Keratinocyte (primary cell): ENCODE measurements around the gene SPP2. TPM values are rescaled to one million over a fixed set of nuclear protein-coding genes. Genes with fewer than 3 reads are reported as not detected.

Source experiments
- DNase-seq: peaks from one replicate; pipeline ENCODE4 v3.0.0-alpha.2; 2011; ENCODE audit warnings: low read depth, missing footprints, low spot score
- FAIRE-seq: peaks from 2 replicates; lab custom pipeline; 2011; peaks lifted over from hg19 to GRCh38; lab: Jason Lieb, UNC
- H2AFZ ChIP-seq: 2 replicates; pipeline ENCODE4 v1.6.0; 2012; ENCODE audit warnings: low read length, control low read depth, inconsistent platforms; ENCODE audit not compliant: control insufficient read depth
- H3K27ac ChIP-seq: 2 replicates; pipeline ENCODE4 v1.5.1; 2011; ENCODE audit warnings: low read length; ENCODE audit not compliant: control insufficient read depth, insufficient read depth
- H3K27me3 ChIP-seq: 3 replicates; pipeline ENCODE4 v1.6.0; 2011; ENCODE audit warnings: low read length; ENCODE audit not compliant: control insufficient read depth, insufficient read depth; ENCODE audit errors: extremely low read depth
- H3K36me3 ChIP-seq, 2 experiments: 2 replicates in 1 of 2; 3 replicates in 1 of 2; pipeline ENCODE4 v1.5.1; 2011; ENCODE audit warnings: low read length in 2 of 2, mild to moderate bottlenecking in 1 of 2; ENCODE audit not compliant: control insufficient read depth in 2 of 2, insufficient read depth in 2 of 2; ENCODE audit errors: extremely low read depth in 1 of 2
- H3K4me1 ChIP-seq: 3 replicates; pipeline ENCODE4 v1.5.1; 2011; ENCODE audit warnings: low read length; ENCODE audit not compliant: control insufficient read depth, insufficient read depth; ENCODE audit errors: extremely low read depth
- H3K4me2 ChIP-seq: 3 replicates; pipeline ENCODE4 v1.6.0; 2011; ENCODE audit warnings: low read depth, low read length; ENCODE audit not compliant: control insufficient read depth, insufficient read depth; ENCODE audit errors: extremely low read depth
- H3K4me3 ChIP-seq, 3 experiments: fragments of 200-600 bp in 1 of 3; sonication (generic) in 1 of 3; 2 replicates in 2 of 3; 3 replicates in 1 of 3; pipeline ENCODE4 v1.5.1; 2011 to 2016; ENCODE audit warnings: low read length in 3 of 3, mild to moderate bottlenecking in 3 of 3, control low read depth in 2 of 3, inconsistent platforms in 1 of 3, low read depth in 1 of 3, mixed read lengths in 1 of 3, mixed run types in 1 of 3, moderate library complexity in 1 of 3; ENCODE audit not compliant: control insufficient read depth in 2 of 3, insufficient read depth in 2 of 3; ENCODE audit errors: extremely low read depth in 1 of 3
- H3K79me2 ChIP-seq: 2 replicates; pipeline ENCODE4 v1.6.0; 2012; ENCODE audit warnings: low read length; ENCODE audit not compliant: control insufficient read depth, insufficient read depth
- H3K9ac ChIP-seq: 3 replicates; pipeline ENCODE4 v1.6.0; 2011; ENCODE audit warnings: low read length; ENCODE audit not compliant: control insufficient read depth, insufficient read depth; ENCODE audit errors: extremely low read depth
- H3K9me1 ChIP-seq: 3 replicates; pipeline ENCODE4 v1.6.0; 2011; ENCODE audit warnings: low read length; ENCODE audit not compliant: control insufficient read depth, insufficient read depth; ENCODE audit errors: extremely low read depth
- H3K9me3 ChIP-seq: 2 replicates; pipeline ENCODE4 v1.5.1; 2012; ENCODE audit warnings: low read depth, low read length; ENCODE audit not compliant: control insufficient read depth
- H4K20me1 ChIP-seq: 3 replicates; pipeline ENCODE4 v1.6.0; 2011; ENCODE audit warnings: low read length; ENCODE audit not compliant: control insufficient read depth, insufficient read depth; ENCODE audit errors: extremely low read depth
- CTCF ChIP-seq, 3 experiments: IDR thresholded peaks in 1 of 3; conservative IDR thresholded peaks in 1 of 3; optimal IDR thresholded peaks in 1 of 3; 2 replicates in 2 of 3; 3 replicates in 1 of 3; pipeline versions ENCODE3 to v1.5.1; 2011; ENCODE audit warnings: low read length in 3 of 3, mild to moderate bottlenecking in 3 of 3, moderate library complexity in 2 of 3, control low read depth in 1 of 3, inconsistent platforms in 1 of 3; ENCODE audit not compliant: insufficient read depth in 2 of 3; ENCODE audit errors: extremely low read depth in 1 of 3
- EZH2 ChIP-seq: IDR thresholded peaks from one replicate; pipeline ENCODE4 v1.6.1; 2012; ENCODE audit warnings: inconsistent platforms, mild to moderate bottlenecking, low read length, moderate library complexity
- dilution Hi-C: fragments of 300-500 bp; cut with MboI; formaldehyde crosslinking; loops from one replicate; pipeline ENCODE4 v1.7.0; 2020; ENCODE audit warnings: low sequenced_read_pairs; ENCODE audit not compliant: extremely low pct_ligation_motif_present
- polyA plus RNA-seq, 5 experiments: library from polyadenylated mRNA; depleted of rRNA in 3 of 5; stranded (reverse) in 3 of 5; stranded (forward) in 1 of 5; unstranded in 1 of 5; fragments of >200 nt; gene quantifications; 1 replicate in 1 of 5; 2 replicates in 3 of 5; 3 replicates in 1 of 5; pipeline versions ENCODE4 v1.2.1 to v1.2.3, GENCODE V29; 2011 to 2012; ENCODE audit warnings: missing spikeins in 2 of 5, low read depth in 1 of 5, low replicate concordance in 1 of 5

The SPP2 gene
- polyA plus RNA-seq, 1 donor (not counting 4 experiments of a cell fraction or from before 2014, with no cell fraction given) = 0.13 TPM

GRCh38 chr2:234026693-234027254, 23.7 kb upstream of the SPP2 start:
- peaks cover 2% of the 10 kb centered on the region for H3K9me3 ChIP-seq
- no peak overlapping the region for H3K27ac ChIP-seq
- no peak overlapping the region for H3K9ac ChIP-seq
- no peak overlapping the region for H3K4me3 ChIP-seq
- no peaks in the 10 kb centered on the region for H3K79me2 ChIP-seq
- no peak overlapping the region for H3K4me2 ChIP-seq
- H3K27me3 ChIP-seq = no peaks in the 10 kb centered on the region
- DNase-seq (no peak), FAIRE-seq (no peak)
- H3K9me1 ChIP-seq = no peaks in the 10 kb centered on the region
- peaks cover 15% of the 10 kb centered on the region for H3K4me1 ChIP-seq
- TF ChIP-seq EZH2 (no peak), CTCF (optimal IDR thresholded peaks at IDR 0.05 in 1 of 3, IDR thresholded peaks at IDR 0.05 in 1 of 3, conservative IDR thresholded peaks at IDR 0.05 in 1 of 3; ENCODE audit: extremely low read depth in 1 of 3, insufficient read depth in 2 of 3, low read length in 3 of 3) (no peak)
- dilution Hi-C loops = no loop called here
- H2AFZ ChIP-seq = no peak overlapping the region
- no peaks in the 10 kb centered on the region for H4K20me1 ChIP-seq
- no peaks in the 10 kb centered on the region for H3K36me3 ChIP-seq

- dilution Hi-C loops = no loop called here
- FAIRE-seq = no peak
Measured at GRCh38 chr2:234027641-234028040, 22.9 kb upstream of the SPP2 start.

More at GRCh38 chr2:234027641-234028040, 22.9 kb upstream of the SPP2 start:
- H2AFZ ChIP-seq = no peak overlapping the region
- no peak overlapping the region for H3K4me2 ChIP-seq
- H3K36me3 ChIP-seq = no peaks in the 10 kb centered on the region
- no peaks in the 10 kb centered on the region for H3K79me2 ChIP-seq
- peaks cover 20% of the 10 kb centered on the region for H3K4me1 ChIP-seq
- no peaks in the 10 kb centered on the region for H3K9me1 ChIP-seq
- no peaks in the 10 kb centered on the region for H3K27me3 ChIP-seq
- DNase-seq = no peak
- H3K9me3 ChIP-seq = peaks cover 2% of the 10 kb centered on the region
- TF ChIP-seq EZH2 (no peak), CTCF (optimal IDR thresholded peaks at IDR 0.05 in 1 of 3, IDR thresholded peaks at IDR 0.05 in 1 of 3, conservative IDR thresholded peaks at IDR 0.05 in 1 of 3; ENCODE audit: extremely low read depth in 1 of 3, insufficient read depth in 2 of 3, low read length in 3 of 3) (no peak)
- H4K20me1 ChIP-seq = no peaks in the 10 kb centered on the region
- H3K4me3 ChIP-seq = no peak overlapping the region
- H3K27ac ChIP-seq = no peak overlapping the region
- H3K9ac ChIP-seq = no peak overlapping the region
